Ovary (tissue), 9 donors: ENCODE results near the gene TTLL11. TPM values are rescaled to one million over a fixed set of nuclear protein-coding genes. Genes with fewer than 3 reads are reported as not detected.

ENCODE experiments used
- DNase-seq, 5 donors: peaks; one replicate each; pipeline ENCODE4 v3.0.0-alpha.2; 2019 to 2020
- H3K27ac ChIP-seq, 2 donors: fragments of 200-600 bp; one replicate each; pipeline versions ENCODE4 v1.5.1 to v1.8.0; 2019 to 2022
- H3K27me3 ChIP-seq: fragments of 200-600 bp; one replicate; pipeline ENCODE4 v1.8.0; 2022
- H3K36me3 ChIP-seq: fragments of 200-600 bp; sonication (generic); one replicate; pipeline ENCODE4 v1.5.1; 2019
- H3K4me1 ChIP-seq: one replicate; pipeline ENCODE4 v1.8.1; 2013; ENCODE audit warnings: mild to moderate bottlenecking, moderate library complexity; ENCODE audit not compliant: insufficient read depth
- H3K4me3 ChIP-seq: fragments of 200-600 bp; sonication (generic); one replicate; pipeline ENCODE4 v1.5.1; 2017
- H3K9me3 ChIP-seq, 2 donors: fragments of 200-600 bp in 1 of 2; sonication (generic) in 1 of 2; one replicate each; pipeline versions ENCODE4 v1.5.1 to v1.8.1; 2013 to 2019; ENCODE audit warnings: mild to moderate bottlenecking in 1 of 2, moderate library complexity in 1 of 2
- CTCF ChIP-seq, 3 donors: fragments of 450-650 bp in 2 of 3; fragments of 200-600 bp in 1 of 3; IDR thresholded peaks; one replicate each; pipeline versions ENCODE4 v1.5.1 to v1.8.0; 2016 to 2022; ENCODE audit warnings: antibody characterized with exemption in 3 of 3, mild to moderate bottlenecking in 1 of 3
- EP300 ChIP-seq: sonication (generic); formaldehyde crosslinking; IDR thresholded peaks from one replicate; pipeline ENCODE4 v1.6.1; 2017; ENCODE audit warnings: antibody characterized with exemption
- POLR2A ChIP-seq: fragments of 450-650 bp; IDR thresholded peaks from one replicate; pipeline ENCODE4 v1.6.1; 2017; ENCODE audit warnings: antibody characterized with exemption, mild to moderate bottlenecking, moderate library complexity
- WGBS, 3 donors: extraction: QIAGEN DNeasy Blood & Tissue Kit in 1 of 3; methylation state at CpG; one replicate each; pipeline versions ENCODE4 v1.1.5 to v1.1.7; 2013 to 2017; 5-methylcytosine and 5-hydroxymethylcytosine counted together
- intact Hi-C, 4 donors: fragments of 100-400 bp; cut with DNase I; formaldehyde crosslinking; loops; one replicate each; pipeline versions ENCODE4 v1.11.0 to v1.15.1; 2022 to 2023
- polyA plus RNA-seq, 2 donors: library from polyadenylated mRNA; stranded (reverse); fragments of 200-250 nt in 1 of 2; fragments of 350-450 nt in 1 of 2; fragmentation: Illumina TruSeq in 1 of 2; extraction: RNeasy Lipid Tissue Mini Kit (QIAGEN cat#74804) in 1 of 2; gene quantifications; one replicate each; pipeline ENCODE4 v1.2.3, GENCODE V29; 2013 to 2014
- total RNA-seq, 7 donors: library from RNA; depleted of rRNA in 2 of 7; stranded (reverse); fragments of >200 nt in 2 of 7; fragmentation: NEBNext Ultra II Directional in 3 of 7; extraction: Animal tissue kit (Norgen Biotek cat#: 25700) in 3 of 7; gene quantifications; one replicate each; pipeline versions ENCODE4 v1.1.0 to v1.2.4, GENCODE V29; 2016 to 2023
- donor health status: DM: no; HTN: no; CAD: no; lungs with moderate emphysema.
- donor health status: DM: no; HTN: no; CAD: no.
- donor health status: Bipolar disorder and iron deficiency.
- donor health status: DM: yes; HTN: yes; CAD: no.
- donor health status: DM: no; HTN: no; CAD: no.
- donor health status: DM: yes; HTN: yes; CAD: no.

TTLL11 gene
- total and polyA plus RNA-seq, 9 donors = 6.1 to 13.5 (median 9.2) TPM

DNA sequence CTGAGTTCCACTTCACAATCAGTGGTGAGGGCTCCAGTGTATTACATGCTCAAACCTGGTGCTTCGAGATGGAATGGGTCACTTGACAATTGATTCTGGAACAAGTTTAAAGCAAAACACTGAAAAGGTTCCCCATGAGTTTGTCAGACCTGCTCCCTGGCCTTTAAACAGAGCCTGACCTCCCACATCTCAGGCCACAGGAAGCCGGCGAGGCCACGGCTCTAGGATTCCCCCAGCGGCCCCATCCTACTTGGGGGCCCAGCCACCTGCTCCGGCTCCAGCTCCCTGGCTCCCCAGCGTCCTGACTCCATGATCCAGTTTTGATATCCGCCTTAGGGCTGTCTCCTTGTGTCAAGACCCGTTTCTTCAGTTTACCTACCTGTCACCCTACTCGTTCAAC lies 62.0 kb downstream of the TTLL11 start:
- H3K36me3 ChIP-seq = no peaks in the 10 kb centered on the region
- 86 to 93% (median 90%) methylated on average over 10 of the region's 10 CpGs for WGBS, 3 donors
- intact Hi-C loops = no loop called here
- H3K4me1 ChIP-seq = peaks cover 2% of the 10 kb centered on the region
- H3K9me3 ChIP-seq = no peaks in the 10 kb centered on the region
- TF ChIP-seq EP300 (no peak), POLR2A (no peak), CTCF (IDR thresholded peaks at IDR 0.05) (no peak)
- no peak overlapping the region for H3K4me3 ChIP-seq
- no peaks in the 10 kb centered on the region for H3K27me3 ChIP-seq
- no peak overlapping the region for H3K27ac ChIP-seq
- no peak for DNase-seq

DNA sequence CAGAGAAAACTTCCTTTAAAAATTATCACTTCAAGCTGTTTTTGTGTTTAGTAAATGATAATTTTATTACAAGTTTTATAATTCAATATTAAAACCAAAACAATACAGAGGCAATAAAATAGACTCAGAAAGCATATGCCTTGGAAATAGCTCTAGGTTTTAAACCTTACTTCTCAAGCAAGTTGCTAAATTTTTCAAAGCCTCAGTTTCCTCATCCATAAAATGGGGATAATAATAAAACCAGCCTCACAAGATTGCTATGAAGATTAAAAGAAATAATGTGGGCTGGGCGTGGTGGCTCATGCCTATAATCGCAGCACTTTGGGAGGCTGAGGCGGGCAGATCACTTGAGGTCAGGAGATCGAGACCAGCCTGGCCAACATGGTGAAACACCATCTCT lies 62.8 kb downstream of the TTLL11 start:
- peaks cover 2% of the 10 kb centered on the region for H3K4me1 ChIP-seq
- H3K36me3 ChIP-seq = no peaks in the 10 kb centered on the region
- no peak for DNase-seq
- H3K27me3 ChIP-seq = no peaks in the 10 kb centered on the region
- TF ChIP-seq EP300 (no peak), POLR2A (no peak), CTCF (IDR thresholded peaks at IDR 0.05) (no peak)
- no peaks in the 10 kb centered on the region for H3K9me3 ChIP-seq
- intact Hi-C loops = no loop called here
- WGBS, 3 donors = 94 to 98% (median 97%) methylated on average over 4 of the region's 4 CpGs
- H3K27ac ChIP-seq = no peak overlapping the region
- no peak overlapping the region for H3K4me3 ChIP-seq

DNA sequence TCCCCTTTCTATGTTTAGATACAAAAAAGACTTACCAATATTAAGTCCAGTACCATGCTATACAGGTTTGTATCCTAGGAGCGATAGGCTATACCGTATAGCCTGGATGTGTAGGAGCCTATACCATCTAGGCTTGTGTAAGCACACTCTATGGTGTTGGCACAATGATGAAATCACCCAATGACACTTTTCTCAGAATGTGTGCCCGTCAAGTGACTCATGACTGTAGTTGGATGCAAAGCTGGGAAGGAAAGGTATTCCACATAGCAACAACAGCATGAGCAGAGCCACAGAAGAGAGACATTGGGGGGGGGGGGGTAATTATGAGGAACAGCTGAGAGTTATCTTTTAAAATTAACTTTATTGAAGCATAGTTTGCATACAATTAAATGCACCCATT lies 63.2 kb downstream of the TTLL11 start:
- WGBS, 3 donors = 96 to 98% (median 98%) methylated on average over 3 of the region's 3 CpGs
- intact Hi-C loops = no loop called here
- H3K4me3 ChIP-seq = no peak overlapping the region
- TF ChIP-seq CTCF (IDR thresholded peaks at IDR 0.05) (no peak), POLR2A (no peak), EP300 (no peak)
- H3K9me3 ChIP-seq = no peaks in the 10 kb centered on the region
- no peak overlapping the region for H3K27ac ChIP-seq
- no peak for DNase-seq
- no peaks in the 10 kb centered on the region for H3K36me3 ChIP-seq
- peaks cover 2% of the 10 kb centered on the region for H3K4me1 ChIP-seq
- no peaks in the 10 kb centered on the region for H3K27me3 ChIP-seq

- DNase-seq = no peak
- H3K9me3 ChIP-seq = no peaks in the 10 kb centered on the region
- no peak overlapping the region for H3K4me3 ChIP-seq
- 95 to 98% (median 95%) methylated on average over 1 of the region's 1 CpG for whole genome bisulfite sequencing, 3 donors
- no peaks in the 10 kb centered on the region for H3K27me3 ChIP-seq
- no peaks in the 10 kb centered on the region for H3K4me1 ChIP-seq
- no peak overlapping the region for H3K27ac ChIP-seq
- TF ChIP-seq CTCF (IDR thresholded peaks at IDR 0.05) (no peak), EP300 (no peak), POLR2A (no peak)
- intact Hi-C loops = no loop called here
- H3K36me3 ChIP-seq = no peaks in the 10 kb centered on the region
These were observed 65.0 kb downstream of the TTLL11 start for GRCh38 chr9:122028089-122028488.

- Histone ChIP-seq H3K9me3 (no peaks in the 10 kb centered on the region), H3K4me3 (no peak overlapping the region)
- 18 to 36% (median 31%) methylated on average over 2 of the region's 2 CpGs for WGBS, 3 donors
These were observed 72.7 kb downstream of the TTLL11 start for GRCh38 chr9:122020398-122020797.

More at GRCh38 chr9:122020398-122020797, 72.7 kb downstream of the TTLL11 start:
- intact Hi-C loops = no loop called here
- H3K27me3 ChIP-seq = no peaks in the 10 kb centered on the region
- no peak for TF ChIP-seq EP300
- no peak for TF ChIP-seq POLR2A
- no peak for TF ChIP-seq CTCF (IDR thresholded peaks at IDR 0.05)
- no peak for DNase-seq
- no peak overlapping the region for H3K27ac ChIP-seq
- no peaks in the 10 kb centered on the region for H3K36me3 ChIP-seq
- H3K4me1 ChIP-seq = peaks cover 4% of the 10 kb centered on the region
